PC-9 (cell line): ENCODE data around the gene TMOD1.

Experiments used
- EZH2 ChIP-seq: fragments of 200-600 bp; sonication (generic); IDR thresholded peaks from 2 replicates; pipeline ENCODE4 v1.8.0; 2017; ENCODE audit warnings: antibody characterized with exemption, low read depth
- TF ChIP-seq, protein P1 (sequence below): fragments of 200-600 bp; sonication (generic); conservative IDR thresholded peaks from 2 replicates; pipeline ENCODE4 v1.6.1; 2017; ENCODE audit warnings: mixed run types, antibody characterized with exemption, mild to moderate bottlenecking, moderate library complexity

DNA sequence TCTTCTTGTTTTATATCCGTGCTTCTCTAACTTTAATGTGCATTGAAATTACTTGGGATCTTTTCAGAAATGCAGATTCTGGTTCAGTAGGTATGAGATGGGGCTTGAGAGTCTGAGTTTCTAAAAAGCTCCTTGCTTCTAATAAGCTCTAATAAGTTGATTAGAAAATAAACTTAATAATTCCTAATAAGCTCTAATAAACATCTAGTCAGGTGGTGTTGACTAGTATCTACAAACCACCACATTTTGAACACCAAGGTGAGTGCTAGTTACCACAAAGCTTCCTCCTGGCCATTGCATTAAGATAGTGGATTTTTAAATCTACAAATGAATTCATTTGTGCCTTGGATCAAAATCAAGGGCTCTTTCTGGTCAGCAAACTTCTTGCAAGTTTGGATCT lies 5.3 kb downstream of the TMOD1 start:
- TF ChIP-seq, protein P1, sequence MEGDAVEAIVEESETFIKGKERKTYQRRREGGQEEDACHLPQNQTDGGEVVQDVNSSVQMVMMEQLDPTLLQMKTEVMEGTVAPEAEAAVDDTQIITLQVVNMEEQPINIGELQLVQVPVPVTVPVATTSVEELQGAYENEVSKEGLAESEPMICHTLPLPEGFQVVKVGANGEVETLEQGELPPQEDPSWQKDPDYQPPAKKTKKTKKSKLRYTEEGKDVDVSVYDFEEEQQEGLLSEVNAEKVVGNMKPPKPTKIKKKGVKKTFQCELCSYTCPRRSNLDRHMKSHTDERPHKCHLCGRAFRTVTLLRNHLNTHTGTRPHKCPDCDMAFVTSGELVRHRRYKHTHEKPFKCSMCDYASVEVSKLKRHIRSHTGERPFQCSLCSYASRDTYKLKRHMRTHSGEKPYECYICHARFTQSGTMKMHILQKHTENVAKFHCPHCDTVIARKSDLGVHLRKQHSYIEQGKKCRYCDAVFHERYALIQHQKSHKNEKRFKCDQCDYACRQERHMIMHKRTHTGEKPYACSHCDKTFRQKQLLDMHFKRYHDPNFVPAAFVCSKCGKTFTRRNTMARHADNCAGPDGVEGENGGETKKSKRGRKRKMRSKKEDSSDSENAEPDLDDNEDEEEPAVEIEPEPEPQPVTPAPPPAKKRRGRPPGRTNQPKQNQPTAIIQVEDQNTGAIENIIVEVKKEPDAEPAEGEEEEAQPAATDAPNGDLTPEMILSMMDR, result no peak
- no peak for TF ChIP-seq EZH2
